GM12892 (cell line): ENCODE data around the gene DOCK2.

Source experiments
- POLR2A ChIP-seq: IDR thresholded peaks from 2 replicates; pipeline ENCODE4 v1.6.1; 2011; ENCODE audit warnings: low read depth, low read length, control low read depth
- POLR2AphosphoS5 ChIP-seq: IDR thresholded peaks from 2 replicates; pipeline ENCODE4 v1.6.1; 2011; ENCODE audit warnings: low read depth, low read length, control low read depth

DNA sequence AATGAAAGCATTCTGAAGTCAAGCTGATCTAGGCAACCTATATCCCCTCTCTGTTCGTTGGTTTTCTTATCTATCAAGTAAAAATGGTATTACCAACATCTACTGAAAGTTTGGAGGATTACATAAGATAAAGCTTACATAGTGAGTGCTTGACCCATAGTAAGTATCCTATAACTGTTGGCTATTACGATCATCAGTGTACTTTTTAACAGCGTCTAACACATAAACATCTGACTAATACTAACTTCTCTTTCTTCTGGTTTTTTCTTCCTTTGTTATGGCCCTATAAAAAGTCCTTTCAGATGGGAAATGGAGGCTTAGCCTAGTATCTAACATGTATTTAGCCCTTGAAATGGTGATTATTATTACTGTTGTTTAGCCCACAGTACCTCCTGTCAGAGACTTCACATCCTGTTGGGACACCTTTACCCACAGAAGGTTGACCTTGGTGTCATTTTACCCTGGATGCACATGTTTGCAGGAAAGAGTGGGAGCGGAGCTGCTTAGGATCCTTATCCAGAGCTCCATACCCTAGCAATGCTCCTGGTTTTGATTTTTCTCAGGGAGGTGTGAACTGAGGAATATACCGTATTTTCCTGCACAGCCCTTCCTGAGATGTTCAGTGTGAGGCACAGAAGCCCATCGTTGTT is 337.2 kb downstream of the DOCK2 start:
- TF ChIP-seq POLR2A: no peak
- TF ChIP-seq POLR2AphosphoS5: no peak
